GM20000 (cell line): Measurements from ENCODE around the gene GDPD5.

ENCODE experiments used
- DNase-seq: peaks from one replicate; pipeline ENCODE4 v3.0.0; 2012; ENCODE audit warnings: low spot score
- CTCF ChIP-seq: IDR thresholded peaks from 2 replicates; pipeline ENCODE4 v1.5.1; 2012; ENCODE audit warnings: mild to moderate bottlenecking, control low read depth; ENCODE audit errors: extremely low read depth, missing control alignments

The GDPD5 gene

GRCh38 chr11:75431533-75432525 lies 93.9 kb downstream of the GDPD5 start:
- no peak for DNase-seq
- no peak for TF ChIP-seq CTCF

- no peak for DNase-seq
- no peak for TF ChIP-seq CTCF
Measured at GRCh38 chr11:75430714-75431532, 94.8 kb downstream of the GDPD5 start.

- DNase-seq = peak; percentile 89
- TF ChIP-seq CTCF = no peak
Measured at GRCh38 chr11:75429902-75430713, 95.6 kb downstream of the GDPD5 start.

- no peak for DNase-seq
- TF ChIP-seq CTCF = no peak
Measured at GRCh38 chr11:75429641-75429901, 96.2 kb downstream of the GDPD5 start.

GRCh38 chr11:75428989-75429640 lies 96.6 kb downstream of the GDPD5 start:
- no peak for DNase-seq
- no peak for TF ChIP-seq CTCF

GRCh38 chr11:75428281-75428724 lies 97.4 kb downstream of the GDPD5 start:
- peak; percentile 97 for DNase-seq
- TF ChIP-seq CTCF = no peak
